GM12864 (cell line): ENCODE measurements around the gene TSPEAR.

Source experiments
- DNase-seq: peaks from one replicate; pipeline ENCODE4 v3.0.0-alpha.2; 2011; ENCODE audit warnings: low read depth
- H3K4me3 ChIP-seq: 2 replicates; pipeline ENCODE4 v1.5.1; 2011; ENCODE audit warnings: mild to moderate bottlenecking, low read depth, low read length, control low read depth
- CTCF ChIP-seq: IDR thresholded peaks from 2 replicates; pipeline ENCODE4 v1.5.1; 2011; ENCODE audit warnings: low read depth, mild to moderate bottlenecking, moderate library complexity, low read length, control low read depth, inconsistent platforms; ENCODE audit errors: missing control alignments

The TSPEAR gene

GRCh38 chr21:44615466-44615865 is 95.9 kb downstream of the TSPEAR start:
- no peak for TF ChIP-seq CTCF
- DNase-seq, result no peak
- no peak overlapping the region for H3K4me3 ChIP-seq

DNA sequence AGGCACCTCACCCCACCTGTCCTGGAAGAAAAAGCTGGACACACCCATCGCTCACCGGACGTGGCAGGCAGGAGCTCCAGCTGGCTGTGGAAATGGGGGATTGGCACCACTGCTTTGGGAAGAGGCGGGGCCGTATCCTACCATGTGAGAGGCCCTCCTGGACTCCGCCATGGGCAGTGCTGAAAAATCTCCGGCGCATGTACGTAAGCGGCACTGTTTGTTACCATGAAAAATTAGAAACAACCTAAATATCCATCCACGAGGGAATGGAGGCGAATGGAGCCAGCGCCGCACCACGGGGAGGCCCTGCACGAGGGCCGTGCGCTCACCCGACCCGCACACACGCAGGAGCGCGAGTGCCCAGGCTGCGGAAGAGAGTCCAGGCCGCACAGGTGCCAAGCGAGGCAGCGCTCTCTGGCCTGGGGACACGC is 96.4 kb downstream of the TSPEAR start:
- no peak overlapping the region for H3K4me3 ChIP-seq
- DNase-seq, result no peak
- no peak for TF ChIP-seq CTCF

GRCh38 chr21:44614161-44614631 is 97.2 kb downstream of the TSPEAR start:
- DNase-seq, result no peak
- TF ChIP-seq CTCF, result no peak
- no peak overlapping the region for H3K4me3 ChIP-seq

GRCh38 chr21:44613386-44614155 is 97.8 kb downstream of the TSPEAR start:
- TF ChIP-seq CTCF, result no peak
- no peak overlapping the region for H3K4me3 ChIP-seq
- no peak for DNase-seq

DNA sequence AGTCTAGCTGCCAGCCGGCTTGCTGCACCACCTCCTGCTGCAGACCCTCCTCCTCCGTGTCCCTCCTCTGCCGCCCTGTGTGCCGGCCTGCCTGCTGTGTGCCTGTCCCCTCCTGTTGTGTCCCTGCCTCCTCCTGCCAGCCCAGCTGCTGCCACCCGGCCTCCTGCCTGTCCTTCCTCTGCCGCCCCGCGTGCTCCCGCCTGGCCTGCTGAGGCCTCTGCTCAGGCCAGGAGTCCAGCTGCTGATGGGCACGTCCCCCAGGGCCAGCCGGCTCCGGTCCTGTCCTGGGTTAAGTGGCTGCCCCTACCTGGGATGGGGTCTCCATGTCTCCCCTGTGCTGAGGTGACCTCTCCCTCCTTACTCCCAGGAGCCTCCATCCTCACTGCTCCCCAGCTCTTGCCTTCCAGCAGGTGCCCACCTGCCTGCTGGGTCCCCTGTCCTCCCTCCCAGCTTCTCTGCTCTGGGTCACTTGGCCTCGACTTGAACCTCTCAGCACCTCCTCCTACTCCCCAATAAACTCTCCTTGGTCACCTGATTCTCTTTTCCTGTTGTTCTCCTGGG is 98.6 kb downstream of the TSPEAR start:
- DNase-seq, result no peak
- H3K4me3 ChIP-seq, result no peak overlapping the region
- no peak for TF ChIP-seq CTCF

GRCh38 chr21:44612029-44612486 is 99.3 kb downstream of the TSPEAR start, which contains the start of gene KRTAP10-8:
Gene KRTAP10-8 (plus strand): TSS chr21:44612079. CDS start chr21:44612101, 22 bp downstream.
- H3K4me3 ChIP-seq, result no peak within 1 kb of the TSS
- no peak for TF ChIP-seq CTCF
- DNase-seq, result no peak
